Activated effector memory CD4-positive, alpha-beta T cell treated with anti-CD3 and anti-CD28 coated beads, Interleukin-2, amount 50 U/mL, for 16 hours (primary cell): ENCODE measurements around the gene KRTAP10-4.

Source experiments
- DNase-seq: peaks from one replicate; pipeline ENCODE4 v3.0.0-alpha.2; 2020

Gene KRTAP10-4

GRCh38 chr21:44573630-44574456 lies at the start of gene KRTAP10-4:
KRTAP10-4 (plus strand) TSS chr21:44573729; CDS start chr21:44573759, 30 bp downstream.
- DNase-seq, result peak; percentile 54

GRCh38 chr21:44524414-44525371 lies 48.8 kb upstream of the KRTAP10-4 start:
- no peak for DNase-seq

- DNase-seq, result no peak
Observed at GRCh38 chr21:44525391-44526095, 48.0 kb upstream of the KRTAP10-4 start.

GRCh38 chr21:44526096-44526997 lies 47.2 kb upstream of the KRTAP10-4 start:
- DNase-seq, result no peak

- DNase-seq, result peak; percentile 54
Observed at GRCh38 chr21:44527156-44527982, 46.2 kb upstream of the KRTAP10-4 start.

- peak; percentile 46 for DNase-seq
Observed at GRCh38 chr21:44527983-44528633, 45.4 kb upstream of the KRTAP10-4 start.

GRCh38 chr21:44528634-44528995 lies 44.9 kb upstream of the KRTAP10-4 start:
- DNase-seq, result peak; percentile 49

- DNase-seq, result no peak
Observed at GRCh38 chr21:44529011-44529421, 44.5 kb upstream of the KRTAP10-4 start.

GRCh38 chr21:44529503-44530125 lies 43.9 kb upstream of the KRTAP10-4 start:
- peak; percentile 51 for DNase-seq

- DNase-seq, result no peak
Observed at GRCh38 chr21:44530221-44530902, 43.2 kb upstream of the KRTAP10-4 start.

- DNase-seq, result peak; percentile 51
Observed at GRCh38 chr21:44530903-44531605, 42.5 kb upstream of the KRTAP10-4 start.

GRCh38 chr21:44531606-44532564 lies 41.6 kb upstream of the KRTAP10-4 start:
- peak; percentile 52 for DNase-seq

- DNase-seq, result peak; percentile 52
Observed at GRCh38 chr21:44532712-44533111, 40.8 kb upstream of the KRTAP10-4 start.

- peak; percentile 58 for DNase-seq
Observed at GRCh38 chr21:44533121-44533890, 40.2 kb upstream of the KRTAP10-4 start.

GRCh38 chr21:44533891-44534627 lies 39.5 kb upstream of the KRTAP10-4 start:
- DNase-seq, result peak; percentile 58

- DNase-seq, result no peak
Observed at GRCh38 chr21:44534688-44535087, 38.8 kb upstream of the KRTAP10-4 start.
